GM13977 (cell line): ENCODE results near the gene CTNND2.

Source experiments
- DNase-seq: peaks from one replicate; pipeline ENCODE4 v3.0.0; 2012; ENCODE audit warnings: low spot score
- in situ Hi-C: fragments of 300-500 bp; cut with MboI; formaldehyde crosslinking; loops from one replicate; pipeline ENCODE4 v1.12.0; 2022; ENCODE audit warnings: low sequenced_read_pairs, low pct_unique_long_range_greater_than_20kb, mixed read lengths, inconsistent platforms; ENCODE audit not compliant: unreplicated experiment
- TF ChIP-seq, protein P1 (sequence below): IDR thresholded peaks from 2 replicates; pipeline ENCODE4 v1.5.1; 2012; ENCODE audit warnings: mild to moderate bottlenecking, control low read depth; ENCODE audit not compliant: insufficient read depth; ENCODE audit errors: extremely low read depth, missing control alignments

Gene CTNND2

DNA sequence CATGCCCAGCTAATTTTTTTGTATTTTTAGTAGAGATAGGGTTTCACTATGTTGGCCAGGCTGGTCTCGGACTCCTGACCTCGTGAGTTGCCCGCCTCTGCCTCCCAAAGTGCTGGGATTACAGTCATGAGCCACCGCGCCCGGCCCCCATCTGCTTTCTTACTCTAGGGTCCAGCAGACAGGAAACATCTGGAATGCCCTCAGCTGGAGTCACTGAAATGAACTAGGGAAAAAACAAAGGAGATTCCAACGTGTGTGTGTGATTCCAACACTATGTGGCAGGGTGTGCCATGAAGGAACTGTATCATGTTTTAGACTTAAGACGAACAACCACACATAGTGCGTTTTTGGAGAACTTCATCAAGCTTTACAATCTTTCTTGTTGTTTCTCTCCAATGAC, 603.1 kb downstream of the CTNND2 start:
- in situ Hi-C loops = no loop called here
- TF ChIP-seq, protein P1, sequence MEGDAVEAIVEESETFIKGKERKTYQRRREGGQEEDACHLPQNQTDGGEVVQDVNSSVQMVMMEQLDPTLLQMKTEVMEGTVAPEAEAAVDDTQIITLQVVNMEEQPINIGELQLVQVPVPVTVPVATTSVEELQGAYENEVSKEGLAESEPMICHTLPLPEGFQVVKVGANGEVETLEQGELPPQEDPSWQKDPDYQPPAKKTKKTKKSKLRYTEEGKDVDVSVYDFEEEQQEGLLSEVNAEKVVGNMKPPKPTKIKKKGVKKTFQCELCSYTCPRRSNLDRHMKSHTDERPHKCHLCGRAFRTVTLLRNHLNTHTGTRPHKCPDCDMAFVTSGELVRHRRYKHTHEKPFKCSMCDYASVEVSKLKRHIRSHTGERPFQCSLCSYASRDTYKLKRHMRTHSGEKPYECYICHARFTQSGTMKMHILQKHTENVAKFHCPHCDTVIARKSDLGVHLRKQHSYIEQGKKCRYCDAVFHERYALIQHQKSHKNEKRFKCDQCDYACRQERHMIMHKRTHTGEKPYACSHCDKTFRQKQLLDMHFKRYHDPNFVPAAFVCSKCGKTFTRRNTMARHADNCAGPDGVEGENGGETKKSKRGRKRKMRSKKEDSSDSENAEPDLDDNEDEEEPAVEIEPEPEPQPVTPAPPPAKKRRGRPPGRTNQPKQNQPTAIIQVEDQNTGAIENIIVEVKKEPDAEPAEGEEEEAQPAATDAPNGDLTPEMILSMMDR = no peak
- DNase-seq = no peak

DNA sequence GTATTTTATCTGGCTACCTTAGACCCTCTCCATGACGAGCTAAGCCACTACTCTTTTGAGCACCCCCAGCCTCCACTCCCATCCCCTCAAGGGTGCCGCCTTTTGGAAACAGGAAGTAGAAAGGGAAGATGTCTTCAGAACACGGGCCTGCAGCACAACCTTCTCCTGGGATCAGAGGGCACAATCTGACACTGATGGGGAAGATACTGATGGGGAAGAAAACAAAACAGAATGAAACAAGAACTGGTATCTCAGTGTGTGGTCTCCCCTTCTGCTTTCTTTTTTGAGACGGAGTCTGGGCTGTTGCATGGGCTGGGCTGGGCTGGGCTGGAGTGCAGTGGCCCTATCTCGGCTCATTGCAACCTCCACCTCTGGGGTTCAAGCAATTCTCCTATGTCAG, 603.5 kb downstream of the CTNND2 start:
- TF ChIP-seq, protein P1 = no peak
- in situ Hi-C loops = no loop called here
- DNase-seq = no peak

GRCh38 chr5:11298877-11299276, 605.4 kb downstream of the CTNND2 start:
- in situ Hi-C loops = no loop called here
- TF ChIP-seq, protein P1 = no peak
- DNase-seq = no peak

DNA sequence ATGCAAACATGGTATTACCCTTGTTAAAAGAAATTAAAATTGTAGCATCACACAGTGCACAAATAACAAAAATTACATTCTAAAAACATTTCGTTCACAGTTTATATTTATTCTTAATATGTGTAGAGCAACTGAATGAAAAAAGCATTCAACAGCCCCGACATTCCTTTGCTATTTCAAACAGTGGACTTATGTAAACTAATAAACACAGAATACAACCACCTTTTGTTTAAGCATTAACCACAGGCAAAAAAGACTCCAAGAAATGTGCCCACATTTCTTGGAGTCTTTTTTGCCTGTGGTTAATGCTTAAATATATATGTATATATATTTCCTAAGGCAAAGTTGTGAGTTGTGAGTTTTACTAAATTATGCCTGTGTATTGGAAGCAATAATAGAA, 610.7 kb downstream of the CTNND2 start:
- in situ Hi-C loops = no loop called here
- no peak for DNase-seq
- TF ChIP-seq, protein P1 = no peak

GRCh38 chr5:11292648-11293356, 611.4 kb downstream of the CTNND2 start:
- in situ Hi-C loops = no loop called here
- no peak for DNase-seq
- TF ChIP-seq, protein P1 = no peak

GRCh38 chr5:11289733-11290132, 614.5 kb downstream of the CTNND2 start:
- in situ Hi-C loops = no loop called here
- no peak for DNase-seq
- TF ChIP-seq, protein P1 = no peak
